SW 1271 (cell line): Measurements from ENCODE around the gene AFG1L.
"Not testable (repeated sequence)": the region's sequence is repeated elsewhere in the genome, so short reads cannot be mapped to it uniquely, and the experiment has no call there.

Experiments used
- DNase-seq, 2 experiments: peaks; one replicate each; lab custom pipeline; 2025; lab: John Stamatoyannopoulos, UW

AFG1L gene

DNA sequence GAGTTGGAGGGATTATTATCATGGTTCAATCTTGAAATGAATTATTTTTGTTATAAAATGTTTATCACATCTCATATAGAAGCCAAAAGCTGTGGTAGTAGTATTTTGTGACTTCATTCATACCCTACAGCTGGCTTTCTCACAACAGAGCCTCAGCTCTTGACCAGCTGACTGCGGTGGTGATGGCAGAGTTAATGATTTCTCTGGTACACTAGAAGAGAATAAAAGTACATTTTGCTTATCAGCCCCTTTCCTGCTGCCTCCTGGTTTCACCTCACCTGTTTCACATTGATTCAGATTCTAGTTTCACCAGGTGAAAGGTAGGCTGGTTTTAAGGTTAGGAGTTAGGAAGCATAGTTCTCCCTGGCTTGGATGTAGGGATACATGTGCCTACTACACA lies 55.7 kb downstream of the AFG1L start:
- DNase-seq, result no peak

DNA sequence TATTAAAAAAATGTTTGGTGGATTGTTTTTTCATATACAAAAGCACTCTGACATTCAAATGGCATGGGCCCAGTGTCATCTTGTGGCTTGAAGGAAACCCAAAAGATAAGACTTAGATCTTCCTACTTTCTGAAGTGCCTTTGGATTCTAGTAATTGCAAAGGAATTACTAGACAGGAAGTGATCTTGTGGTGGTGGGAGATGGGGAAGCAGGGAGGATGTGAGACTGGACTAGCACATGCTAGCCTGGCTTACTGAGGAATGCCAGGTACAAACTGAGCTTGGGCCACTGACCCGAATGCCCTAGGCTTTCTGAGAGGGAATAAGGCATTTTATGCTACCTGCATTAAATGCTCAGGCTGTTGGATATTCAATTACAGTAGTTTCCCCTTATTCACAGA lies 59.0 kb downstream of the AFG1L start:
- DNase-seq, result no peak

- no peak for DNase-seq
These were observed 60.3 kb downstream of the AFG1L start for GRCh38 chr6:108355120-108355519.

- DNase-seq, result no peak
These were observed 61.0 kb downstream of the AFG1L start for GRCh38 chr6:108355890-108356289.

- DNase-seq, result peak in 1 of 2 experiments; percentile 17
These were observed 65.3 kb downstream of the AFG1L start for GRCh38 chr6:108359901-108360882.

GRCh38 chr6:108360919-108361311 lies 66.1 kb downstream of the AFG1L start:
- DNase-seq, result no peak

GRCh38 chr6:108361312-108361932 lies 66.6 kb downstream of the AFG1L start:
- DNase-seq, result no peak

DNA sequence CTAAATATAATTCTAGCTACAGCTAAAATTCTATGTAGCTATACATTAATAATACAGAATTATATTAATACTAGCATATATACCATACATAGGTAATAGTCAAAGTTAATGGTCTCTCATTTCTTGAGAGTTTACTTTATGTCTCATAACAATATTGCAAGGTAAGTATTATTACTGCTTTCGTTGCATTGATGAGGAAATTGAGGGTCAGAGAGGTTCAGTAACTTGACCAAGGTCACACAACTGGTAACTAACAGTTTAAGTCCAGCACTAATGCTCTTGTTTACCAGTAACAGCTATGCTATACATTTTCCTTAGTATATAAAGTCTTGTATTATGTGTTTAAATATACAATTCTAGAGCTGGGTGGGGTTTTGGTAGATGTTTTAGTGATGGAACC lies 67.6 kb downstream of the AFG1L start:
- no peak for DNase-seq

- DNase-seq, result no peak
These were observed 68.3 kb downstream of the AFG1L start for GRCh38 chr6:108363113-108363512.

- no peak for DNase-seq
These were observed 69.0 kb downstream of the AFG1L start for GRCh38 chr6:108363889-108364313.

DNA sequence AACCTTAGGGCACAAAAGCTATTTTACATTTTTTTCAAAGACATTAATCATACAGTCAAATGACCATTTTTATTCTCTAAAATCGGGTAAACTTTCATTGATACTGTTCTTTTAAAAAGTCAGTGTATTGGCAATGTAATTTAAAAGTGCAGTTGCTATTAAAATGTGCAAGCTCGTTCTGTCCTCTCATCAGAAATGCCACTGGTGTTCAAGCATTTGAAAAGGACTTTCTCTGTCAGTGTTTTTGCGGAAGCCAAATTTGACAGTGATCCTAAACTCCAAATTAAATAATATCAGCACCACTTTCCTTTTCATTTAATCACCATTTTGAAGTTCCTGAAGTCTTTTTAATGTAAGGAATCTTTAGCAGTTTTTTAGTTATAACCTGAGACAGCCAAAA lies 69.6 kb downstream of the AFG1L start:
- DNase-seq, result no peak

GRCh38 chr6:108365478-108365877 lies 70.6 kb downstream of the AFG1L start:
- DNase-seq, result no peak

- no peak for DNase-seq
These were observed 71.4 kb downstream of the AFG1L start for GRCh38 chr6:108366236-108366635.

GRCh38 chr6:108368431-108369030 lies 73.7 kb downstream of the AFG1L start:
- no peak for DNase-seq

DNA sequence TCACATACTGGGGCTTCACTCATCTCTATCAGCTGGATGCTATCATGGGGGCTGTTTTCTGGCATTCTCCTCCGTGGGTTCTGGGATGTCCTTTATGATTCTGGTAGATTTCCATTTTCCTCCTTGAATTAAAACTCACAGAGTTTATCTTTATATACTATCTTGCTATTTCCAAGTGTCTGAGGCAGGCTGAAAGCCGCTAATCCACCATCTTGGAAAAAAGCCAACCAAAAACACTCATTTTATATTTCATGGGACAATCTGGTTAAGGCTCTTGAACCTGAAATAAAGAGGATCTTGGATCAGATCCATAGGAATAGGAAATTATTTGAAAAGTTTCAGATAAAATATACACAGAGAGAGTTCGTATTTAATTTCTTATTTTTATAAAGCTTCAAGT lies 86.0 kb downstream of the AFG1L start:
- no peak for DNase-seq

GRCh38 chr6:108383981-108384380 lies 89.1 kb downstream of the AFG1L start:
- no peak for DNase-seq

DNA sequence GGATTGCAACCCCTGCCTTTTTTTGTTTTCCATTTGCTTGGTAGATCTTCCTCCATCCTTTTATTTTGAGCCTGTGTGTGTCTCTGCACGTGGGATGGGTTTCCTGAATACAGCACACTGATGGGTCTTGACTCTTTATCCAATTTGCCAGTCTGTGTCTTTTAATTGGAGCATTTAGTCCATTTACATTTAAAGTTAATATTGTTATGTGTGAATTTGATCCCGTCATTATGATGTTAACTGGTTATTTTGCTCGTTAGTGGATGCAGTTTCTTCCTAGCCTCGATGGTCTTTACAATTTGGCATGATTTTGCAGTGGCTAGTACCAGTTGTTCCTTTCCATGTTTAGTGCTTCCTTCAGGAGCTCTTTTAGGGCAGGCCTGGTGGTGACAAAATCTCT lies 94.3 kb downstream of the AFG1L start:
- DNase-seq, result not testable (repeated sequence)

- no peak for DNase-seq
These were observed 100.4 kb downstream of the AFG1L start for GRCh38 chr6:108395297-108395696.

GRCh38 chr6:108403236-108403635 lies 108.4 kb downstream of the AFG1L start:
- no peak for DNase-seq

GRCh38 chr6:108406943-108407342 lies 112.1 kb downstream of the AFG1L start:
- DNase-seq, result no peak

DNA sequence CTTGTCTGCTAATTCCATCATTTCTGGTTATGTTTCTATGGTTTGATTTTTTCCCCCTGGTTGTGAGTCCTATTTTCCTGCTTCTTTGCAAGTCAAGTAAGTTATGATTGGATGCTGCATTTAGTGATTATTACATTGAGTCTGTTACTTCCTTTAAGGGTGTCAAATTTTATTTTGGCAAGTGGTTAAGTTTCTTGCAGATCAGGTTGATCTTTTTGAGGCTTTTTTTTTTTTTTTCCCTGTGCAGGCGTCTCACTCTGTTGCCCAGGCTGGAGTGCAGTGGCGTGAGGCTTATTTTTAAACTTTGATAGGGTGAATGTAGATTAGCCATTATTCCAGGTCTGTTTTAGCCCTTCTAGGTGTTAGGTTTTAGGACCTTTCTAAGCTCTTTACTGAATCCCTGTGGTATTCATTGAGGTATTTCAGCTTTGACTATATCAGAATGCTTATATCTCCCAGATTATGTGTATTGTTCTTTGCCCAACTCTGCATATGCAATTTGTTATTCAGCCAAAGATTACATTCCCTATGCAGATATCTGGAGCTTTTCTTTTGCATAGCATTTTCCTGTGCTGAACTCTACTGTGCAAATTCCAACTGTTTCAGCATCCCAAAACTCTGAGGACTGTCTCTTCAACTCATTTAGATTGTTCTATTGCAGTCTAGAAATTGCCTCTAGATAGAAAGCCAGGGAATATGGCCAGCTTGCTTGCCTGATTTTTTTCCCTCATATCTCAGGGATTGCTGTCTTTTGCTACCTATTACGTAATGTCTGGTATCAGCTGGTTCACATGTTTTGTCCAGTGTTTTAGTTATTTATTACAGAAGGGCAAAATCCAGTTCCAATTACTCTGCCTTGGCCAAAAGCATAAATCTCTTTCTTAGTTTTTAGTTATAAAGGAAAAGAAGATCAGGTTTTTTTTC lies 113.3 kb downstream of the AFG1L start:
- no peak for DNase-seq

GRCh38 chr6:108408861-108409260 lies 114.0 kb downstream of the AFG1L start:
- DNase-seq, result no peak
